Nephron (organoid): ENCODE data around the gene LRBA.

Experiments used
- H3K27ac Mint-ChIP-seq, 3 experiments: 2 replicates each; pipeline ENCODE4 v1.8.0; 2020; ENCODE audit warnings: mixed read lengths in 3 of 3, mild to moderate bottlenecking in 2 of 3, moderate library complexity in 1 of 3
- H3K27me3 Mint-ChIP-seq: 2 replicates; pipeline ENCODE4 v1.8.0; 2021; ENCODE audit warnings: low read depth, mild to moderate bottlenecking, moderate library complexity, mixed read lengths
- H3K36me3 Mint-ChIP-seq: 2 replicates; pipeline ENCODE4 v1.8.0; 2020; ENCODE audit warnings: low read depth, mixed read lengths
- H3K4me1 Mint-ChIP-seq: 2 replicates; pipeline ENCODE4 v1.8.0; 2020; ENCODE audit warnings: mixed read lengths
- H3K4me3 Mint-ChIP-seq, 3 experiments: 2 replicates each; pipeline ENCODE4 v1.8.0; 2020; ENCODE audit warnings: mild to moderate bottlenecking in 3 of 3, mixed read lengths in 3 of 3, moderate library complexity in 2 of 3
- H3K9me3 Mint-ChIP-seq: 2 replicates; pipeline ENCODE4 v1.8.0; 2020; ENCODE audit warnings: mixed read lengths
- CTCF ChIP-seq, 3 experiments: fragments of 200-600 bp; sonication (generic); IDR thresholded peaks; one replicate each; pipeline ENCODE4 v1.5.0; 2021; ENCODE audit warnings: antibody characterized with exemption in 3 of 3; ENCODE audit not compliant: unreplicated experiment in 3 of 3

The LRBA gene

GRCh38 chr4:150986085-150986484 is 29.0 kb downstream of the LRBA start:
- Mint-ChIP-seq H3K27ac (no peak overlapping the region), H3K4me1 (no peaks in the 10 kb centered on the region), H3K9me3 (no peaks in the 10 kb centered on the region), H3K36me3 (peaks cover 5% of the 10 kb centered on the region), H3K27me3 (no peaks in the 10 kb centered on the region), H3K4me3 (no peak overlapping the region)
- no peak for TF ChIP-seq CTCF (IDR thresholded peaks at IDR 0.05; ENCODE audit: unreplicated experiment in 3 of 3)

DNA sequence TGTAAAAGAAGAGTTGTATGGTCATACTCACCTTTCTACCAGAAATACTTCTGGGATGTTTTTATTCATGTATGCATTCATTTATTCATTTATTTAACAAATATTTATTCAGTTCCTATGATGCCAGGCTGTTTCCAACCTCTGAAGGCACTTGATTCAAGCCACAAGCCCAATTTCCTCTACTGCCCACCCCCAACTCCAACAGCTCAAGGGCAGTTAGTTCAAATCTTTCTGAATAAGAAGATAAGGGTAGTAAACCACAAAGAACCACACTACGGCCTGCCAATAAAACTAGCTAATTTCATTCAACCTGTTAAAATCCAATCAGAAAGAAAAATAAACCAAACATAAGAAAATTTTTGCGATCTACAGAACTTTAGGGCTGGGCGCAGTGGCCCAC is 31.2 kb downstream of the LRBA start:
- H3K4me3 Mint-ChIP-seq: no peak overlapping the region
- H3K27ac Mint-ChIP-seq: no peak overlapping the region
- no peaks in the 10 kb centered on the region for H3K27me3 Mint-ChIP-seq

GRCh38 chr4:150982557-150983233 is 32.4 kb downstream of the LRBA start:
- Mint-ChIP-seq H3K27me3 (no peaks in the 10 kb centered on the region), H3K9me3 (peaks cover 15% of the 10 kb centered on the region), H3K4me3 (no peak overlapping the region), H3K27ac (no peak overlapping the region), H3K4me1 (no peaks in the 10 kb centered on the region), H3K36me3 (peaks cover 24% of the 10 kb centered on the region)
- TF ChIP-seq CTCF (IDR thresholded peaks at IDR 0.05; ENCODE audit: unreplicated experiment in 3 of 3): no peak

More for the DNA sequence above, 31.2 kb downstream of the LRBA start:
- TF ChIP-seq CTCF (IDR thresholded peaks at IDR 0.05; ENCODE audit: unreplicated experiment in 3 of 3): no peak
- peaks cover 6% of the 10 kb centered on the region for H3K9me3 Mint-ChIP-seq
- no peaks in the 10 kb centered on the region for H3K4me1 Mint-ChIP-seq
- peaks cover 14% of the 10 kb centered on the region for H3K36me3 Mint-ChIP-seq

GRCh38 chr4:150978738-150979575 is 36.1 kb downstream of the LRBA start:
- H3K4me3 Mint-ChIP-seq: no peak overlapping the region
- H3K27me3 Mint-ChIP-seq: no peaks in the 10 kb centered on the region
- H3K36me3 Mint-ChIP-seq: peaks cover 26% of the 10 kb centered on the region
- peaks cover 15% of the 10 kb centered on the region for H3K9me3 Mint-ChIP-seq
- peaks cover 4% of the 10 kb centered on the region for H3K4me1 Mint-ChIP-seq
- TF ChIP-seq CTCF (IDR thresholded peaks at IDR 0.05; ENCODE audit: unreplicated experiment in 3 of 3): no peak
- no peak overlapping the region for H3K27ac Mint-ChIP-seq

- H3K27me3 Mint-ChIP-seq: no peaks in the 10 kb centered on the region
- no peak overlapping the region for H3K27ac Mint-ChIP-seq
- no peak for TF ChIP-seq CTCF (IDR thresholded peaks at IDR 0.05; ENCODE audit: unreplicated experiment in 3 of 3)
- H3K4me3 Mint-ChIP-seq: no peak overlapping the region
- H3K36me3 Mint-ChIP-seq: peaks cover 26% of the 10 kb centered on the region
- H3K4me1 Mint-ChIP-seq: peaks cover 14% of the 10 kb centered on the region
- peaks cover 15% of the 10 kb centered on the region for H3K9me3 Mint-ChIP-seq
Measured at GRCh38 chr4:150976478-150977118, 38.5 kb downstream of the LRBA start.
